Adrenal gland (tissue), 12 donors: ENCODE results near the gene CASKIN2. TPM values are rescaled to one million over a fixed set of nuclear protein-coding genes. Genes with fewer than 3 reads are reported as not detected.

Source experiments
- DNase-seq, 7 donors: peaks; one replicate each; pipeline ENCODE4 v3.0.0-alpha.2; 2019 to 2020
- H3K27ac ChIP-seq, 5 donors: fragments of 200-600 bp; sonication (generic) in 4 of 5; 1 replicate in 3 of 5; 2 replicates in 2 of 5; pipeline versions ENCODE4 v1.5.1 to v1.8.0; 2016 to 2020; ENCODE audit warnings: mild to moderate bottlenecking in 1 of 5
- H3K27me3 ChIP-seq: fragments of 200-600 bp; 2 replicates; pipeline ENCODE4 v1.8.0; 2021
- H3K36me3 ChIP-seq, 2 donors: fragments of 200-600 bp; replicated peaks in 1 of 2; 1 replicate in 1 of 2; 2 replicates in 1 of 2; pipeline versions ENCODE4 v1.5.1 to v1.8.0; 2018 to 2022
- H3K4me1 ChIP-seq, 2 donors: fragments of 200-600 bp; replicated peaks in 1 of 2; 1 replicate in 1 of 2; 2 replicates in 1 of 2; pipeline versions ENCODE4 v1.5.1 to v1.8.0; 2018 to 2021
- H3K4me3 ChIP-seq, 4 donors: fragments of 200-600 bp; sonication (generic) in 3 of 4; one replicate each; pipeline ENCODE4 v1.5.1; 2016 to 2018
- H3K9me3 ChIP-seq, 3 donors: fragments of 200-600 bp; sonication (generic) in 1 of 3; replicated peaks in 1 of 3; 1 replicate in 2 of 3; 2 replicates in 1 of 3; pipeline versions ENCODE4 v1.5.1 to v1.8.0; 2016 to 2021
- POLR2A ChIP-seq, 2 donors: fragments of 450-650 bp; IDR thresholded peaks; one replicate each; pipeline ENCODE4 v1.6.1; 2017; ENCODE audit warnings: antibody characterized with exemption in 2 of 2, mild to moderate bottlenecking in 2 of 2, moderate library complexity in 1 of 2
- WGBS, 4 donors: extraction: QIAGEN DNeasy Blood & Tissue Kit in 2 of 4; methylation state at CpG; one replicate each; pipeline versions ENCODE4 v1.1.5 to v1.1.7; 2013 to 2017; 5-methylcytosine and 5-hydroxymethylcytosine counted together
- intact Hi-C, 2 donors: fragments of 100-400 bp; cut with DNase I; formaldehyde crosslinking; loops; one replicate each; pipeline versions ENCODE4 v1.14.1 to v1.15.0; 2022 to 2023
- polyA plus RNA-seq, 3 donors: library from polyadenylated mRNA; stranded (reverse); fragments of 200-250 nt in 2 of 3; fragments of 350-450 nt in 1 of 3; fragmentation: Illumina TruSeq in 1 of 3; extraction: RNeasy Lipid Tissue Mini Kit (QIAGEN cat#74804) in 1 of 3; gene quantifications; one replicate each; pipeline ENCODE4 v1.2.3, GENCODE V29; 2013 to 2014
- total RNA-seq, 9 donors: library from RNA; depleted of rRNA in 4 of 9; stranded (reverse); fragments of >200 nt in 4 of 9; fragments of 120-200 nt in 1 of 9; fragmentation: NEBNext Ultra II Directional in 1 of 9; extraction: Animal tissue kit (Norgen Biotek cat#: 25700) in 1 of 9; gene quantifications; one replicate each; pipeline versions ENCODE4 v1.1.0 to v1.2.4, GENCODE V29; 2013 to 2023
- TF ChIP-seq, protein P1 (sequence below), 6 experiments: fragments of 450-650 bp in 4 of 6; fragments of 200-600 bp in 2 of 6; sonication (generic) in 1 of 6; IDR thresholded peaks; 1 replicate in 5 of 6; 2 replicates in 1 of 6; pipeline versions ENCODE4 v1.5.1 to v1.8.0; 2016 to 2021; ENCODE audit warnings: antibody characterized with exemption in 6 of 6, mild to moderate bottlenecking in 2 of 6, moderate library complexity in 1 of 6
- donor health status: healthy with polysubstance abuse.
- donor health status: Bipolar disorder and iron deficiency.
- donor health status: DM: yes; HTN: yes; CAD: no.
- donor health status: DM: no; HTN: no; CAD: no.
- donor health status: DM: no; HTN: no; CAD: no.
- donor health status: DM: yes; HTN: yes; CAD: no.

Gene CASKIN2
- total and polyA plus RNA-seq, 12 donors: 10.1 to 90.8 (median 35.3) TPM

- H3K27me3 ChIP-seq: no peaks in the 10 kb centered on the region
- H3K9me3 ChIP-seq: no peaks in the 10 kb centered on the region
- TF ChIP-seq POLR2A (IDR thresholded peaks at IDR 0.05): no peak
- TF ChIP-seq, protein P1, sequence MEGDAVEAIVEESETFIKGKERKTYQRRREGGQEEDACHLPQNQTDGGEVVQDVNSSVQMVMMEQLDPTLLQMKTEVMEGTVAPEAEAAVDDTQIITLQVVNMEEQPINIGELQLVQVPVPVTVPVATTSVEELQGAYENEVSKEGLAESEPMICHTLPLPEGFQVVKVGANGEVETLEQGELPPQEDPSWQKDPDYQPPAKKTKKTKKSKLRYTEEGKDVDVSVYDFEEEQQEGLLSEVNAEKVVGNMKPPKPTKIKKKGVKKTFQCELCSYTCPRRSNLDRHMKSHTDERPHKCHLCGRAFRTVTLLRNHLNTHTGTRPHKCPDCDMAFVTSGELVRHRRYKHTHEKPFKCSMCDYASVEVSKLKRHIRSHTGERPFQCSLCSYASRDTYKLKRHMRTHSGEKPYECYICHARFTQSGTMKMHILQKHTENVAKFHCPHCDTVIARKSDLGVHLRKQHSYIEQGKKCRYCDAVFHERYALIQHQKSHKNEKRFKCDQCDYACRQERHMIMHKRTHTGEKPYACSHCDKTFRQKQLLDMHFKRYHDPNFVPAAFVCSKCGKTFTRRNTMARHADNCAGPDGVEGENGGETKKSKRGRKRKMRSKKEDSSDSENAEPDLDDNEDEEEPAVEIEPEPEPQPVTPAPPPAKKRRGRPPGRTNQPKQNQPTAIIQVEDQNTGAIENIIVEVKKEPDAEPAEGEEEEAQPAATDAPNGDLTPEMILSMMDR (IDR thresholded peaks at IDR 0.05): no peak
- peaks cover 8 to 26% of the 10 kb centered on the region in 2 donors for H3K4me1 ChIP-seq
- no peak overlapping the region for H3K4me3 ChIP-seq
- peaks cover 0 to 64% of the 10 kb centered on the region in 2 donors for H3K36me3 ChIP-seq
- WGBS, 4 donors: 86 to 89% (median 87%) methylated on average over 12 to 23 of the region's 23 CpGs; no CpG with 5 or more reads in 1 of the 4 donors
- H3K27ac ChIP-seq: no peak overlapping the region
- intact Hi-C loops: no loop called here
- DNase-seq: peak in 1 of 7 donors; percentile 51
Observed at GRCh38 chr17:75503337-75503950, 11.9 kb downstream of the CASKIN2 start.

DNA sequence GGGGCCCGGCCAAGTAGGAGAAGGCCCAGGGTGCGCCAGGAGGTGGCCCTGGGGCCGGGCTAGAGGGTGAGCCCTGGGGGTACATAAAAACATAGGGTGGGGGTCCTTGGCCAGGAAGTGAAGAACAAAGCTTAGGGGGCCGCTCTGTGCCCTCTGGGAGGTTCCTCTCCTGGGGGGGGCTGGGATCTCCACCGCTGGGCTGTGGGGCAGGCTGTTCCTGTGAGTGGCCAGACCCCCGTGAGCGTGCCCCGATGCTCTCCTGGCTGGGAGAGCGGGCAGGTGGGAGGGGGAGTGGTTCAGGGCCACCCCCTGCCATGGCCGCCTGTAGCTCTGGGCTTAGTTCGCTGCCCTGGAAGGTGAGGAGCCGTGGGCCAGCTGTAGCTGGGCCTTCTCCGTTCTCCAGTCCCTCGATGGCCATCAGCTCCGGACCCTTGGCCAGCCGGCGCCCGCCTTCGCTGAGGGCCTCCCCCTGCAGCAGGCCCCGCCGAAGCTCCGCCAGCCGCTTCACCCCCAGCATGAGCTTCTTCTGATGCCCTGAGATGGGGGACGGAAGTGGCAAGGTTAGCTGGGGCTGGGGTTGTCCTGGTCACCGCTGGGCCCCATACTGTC is 12.5 kb downstream of the CASKIN2 start:
- no peaks in the 10 kb centered on the region for H3K9me3 ChIP-seq
- H3K27ac ChIP-seq: no peak overlapping the region
- H3K27me3 ChIP-seq: no peaks in the 10 kb centered on the region
- TF ChIP-seq, protein P1 (IDR thresholded peaks at IDR 0.05): no peak
- no peak for TF ChIP-seq POLR2A (IDR thresholded peaks at IDR 0.05)
- DNase-seq: no peak
- no peak overlapping the region for H3K4me3 ChIP-seq
- H3K36me3 ChIP-seq: peaks cover 0 to 71% of the 10 kb centered on the region in 2 donors
- WGBS, 4 donors: 86 to 93% (median 90%) methylated on average over 8 to 25 of the region's 25 CpGs
- peaks cover 8 to 26% of the 10 kb centered on the region in 2 donors for H3K4me1 ChIP-seq
- intact Hi-C loops: no loop called here

GRCh38 chr17:75502072-75502720 is 13.1 kb downstream of the CASKIN2 start:
- peaks cover 8 to 26% of the 10 kb centered on the region in 2 donors for H3K4me1 ChIP-seq
- peak overlapping the region in 2 of 5 donors; percentile 41 to 81 for H3K27ac ChIP-seq
- no peaks in the 10 kb centered on the region for H3K9me3 ChIP-seq
- peaks cover 0 to 76% of the 10 kb centered on the region in 2 donors for H3K36me3 ChIP-seq
- intact Hi-C loops: no loop called here
- WGBS, 4 donors: 76 to 91% (median 85%) methylated on average over 5 to 40 of the region's 40 CpGs
- no peaks in the 10 kb centered on the region for H3K27me3 ChIP-seq
- no peak for TF ChIP-seq POLR2A (IDR thresholded peaks at IDR 0.05)
- TF ChIP-seq, protein P1 (IDR thresholded peaks at IDR 0.05): no peak
- no peak overlapping the region for H3K4me3 ChIP-seq
- peak in 1 of 7 donors; percentile 47 for DNase-seq

DNA sequence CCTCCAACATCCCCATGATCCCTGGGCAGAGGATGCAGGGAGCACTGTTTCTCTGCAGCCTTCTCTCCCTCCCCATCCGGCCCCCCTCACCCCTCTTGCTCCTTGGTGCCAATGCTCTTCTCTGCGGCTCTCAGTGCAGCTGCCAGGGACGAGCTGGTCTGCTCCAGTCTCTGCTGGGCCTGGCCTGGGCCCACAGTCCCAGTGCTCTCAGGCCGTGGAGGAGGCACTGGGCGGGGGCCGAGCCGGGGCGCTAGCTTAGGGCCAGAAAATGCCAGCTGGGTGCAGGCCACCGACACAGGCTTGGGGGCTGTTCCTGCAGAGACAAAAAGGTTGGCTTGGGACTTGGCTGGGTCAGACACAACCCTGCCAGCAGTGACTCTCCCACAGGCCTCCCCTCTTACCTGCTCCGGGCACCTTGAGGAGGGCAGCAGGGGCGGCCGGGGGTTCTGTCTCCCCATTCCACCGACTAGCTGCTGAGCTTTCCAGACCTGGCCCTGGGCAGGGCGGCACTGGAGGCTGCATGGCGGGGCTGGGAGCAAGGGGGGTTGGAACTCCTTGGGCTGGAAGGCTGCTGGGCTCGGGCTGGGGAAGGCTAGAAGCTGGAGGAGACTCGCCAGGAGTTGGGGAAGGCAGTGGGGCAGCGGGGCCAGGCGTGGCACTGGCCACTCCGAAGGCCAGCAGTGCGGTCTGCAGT is 13.8 kb downstream of the CASKIN2 start:
- Histone ChIP-seq H3K4me3 (no peak overlapping the region), H3K36me3 (peaks cover 0 to 75% of the 10 kb centered on the region in 2 donors), H3K9me3 (no peaks in the 10 kb centered on the region), H3K27ac (peak overlapping the region in 2 of 5 donors; percentile 41 to 81), H3K27me3 (no peaks in the 10 kb centered on the region), H3K4me1 (peaks cover 8 to 26% of the 10 kb centered on the region in 2 donors)
- intact Hi-C loops: no loop called here
- peak in 1 of 7 donors; percentile 46 for DNase-seq
- TF ChIP-seq POLR2A (IDR thresholded peaks at IDR 0.05): no peak
- TF ChIP-seq, protein P1 (IDR thresholded peaks at IDR 0.05): no peak
- 58 to 62% (median 59%) methylated on average over 2 to 21 of the region's 21 CpGs for WGBS, 4 donors
